GM21717 (cell line): ENCODE results near the gene ZNF827.
A peak's percentile ranks its signal among the peaks of the same experiment; 100 is the strongest.

Experiments used
- ATAC-seq: cut with Tn5 transposase; IDR thresholded peaks from one replicate; pipeline ENCODE4 v1.9.1; 2021; ENCODE audit warnings: mild to moderate bottlenecking, moderate library complexity; ENCODE audit not compliant: unreplicated experiment

The ZNF827 gene

DNA sequence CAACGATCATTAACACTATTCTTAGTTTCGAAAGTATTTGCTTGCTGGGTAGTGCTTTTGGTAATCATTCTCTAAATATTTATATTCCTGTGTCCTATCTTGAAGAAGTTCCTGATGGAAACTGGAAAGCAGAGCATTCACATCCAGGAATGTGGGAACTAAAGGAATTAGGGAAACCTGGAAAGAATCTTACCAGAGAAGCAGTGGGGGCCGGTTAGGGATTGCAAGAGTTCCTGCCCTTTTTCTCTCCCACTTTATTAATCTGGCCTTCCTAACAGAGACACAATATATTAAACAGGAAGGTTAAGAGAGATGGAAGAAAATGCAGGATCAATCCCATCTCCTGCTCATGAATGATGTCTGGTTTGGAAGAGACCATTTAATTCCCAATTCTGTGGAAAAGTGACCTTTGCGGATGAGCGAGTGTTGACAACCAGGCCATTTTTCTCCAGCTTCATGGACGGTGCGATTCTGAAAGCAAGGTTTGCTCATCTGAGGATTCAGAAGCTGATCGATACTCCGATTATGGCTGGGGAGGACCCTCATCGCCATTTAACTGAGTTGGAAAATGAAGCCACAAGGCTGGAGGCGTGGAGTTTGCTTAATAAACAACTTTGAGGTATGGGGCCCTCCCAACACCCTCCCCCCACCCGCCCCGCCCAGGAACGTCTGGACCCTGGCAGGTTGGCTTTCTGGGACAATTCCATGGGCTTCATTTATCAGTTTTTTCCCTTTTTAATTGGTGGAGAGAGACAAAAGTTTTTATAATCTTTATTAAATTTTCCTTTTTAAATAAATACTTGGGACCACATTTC lies 206.4 kb downstream of the ZNF827 start:
- no peak for ATAC-seq

DNA sequence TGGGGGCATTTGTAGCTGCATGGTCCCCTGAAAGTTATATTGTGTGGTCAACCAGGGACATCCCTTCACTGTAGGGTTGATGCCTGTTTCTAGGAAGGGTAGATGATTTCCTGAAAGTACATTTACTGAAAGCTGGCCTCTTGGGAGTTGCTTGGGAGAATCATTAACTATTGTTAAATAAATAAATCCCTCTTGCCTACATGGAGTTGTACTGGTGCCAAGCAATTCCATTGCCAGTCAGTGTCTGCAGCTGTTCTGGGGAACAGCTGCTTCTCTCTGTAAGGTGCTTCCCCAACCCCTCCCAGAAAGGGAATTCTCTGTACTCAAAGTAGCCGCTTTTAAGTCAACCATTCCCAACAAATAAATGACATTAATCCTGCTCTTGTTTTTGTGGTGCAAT lies 207.6 kb downstream of the ZNF827 start:
- ATAC-seq, result no peak

DNA sequence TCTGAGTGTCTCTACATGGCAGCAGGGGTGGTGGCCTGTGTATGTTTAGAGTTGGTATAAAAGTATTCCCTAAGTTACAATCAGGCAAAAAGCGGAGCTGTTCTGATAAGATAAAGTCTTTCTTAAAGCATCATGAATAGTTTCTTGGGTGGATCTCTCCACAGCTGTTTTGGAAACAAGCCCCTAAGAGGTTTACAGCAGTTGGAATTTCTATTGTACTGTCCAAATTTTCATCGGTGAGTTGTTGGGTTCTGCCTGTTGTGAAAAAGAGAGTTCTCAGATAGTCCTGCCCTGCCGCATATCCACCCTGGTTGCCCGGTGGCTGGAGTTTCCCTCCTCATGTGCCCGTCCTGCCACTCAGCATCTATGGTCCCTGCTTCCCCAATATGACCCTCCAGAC lies 208.6 kb downstream of the ZNF827 start:
- no peak for ATAC-seq

DNA sequence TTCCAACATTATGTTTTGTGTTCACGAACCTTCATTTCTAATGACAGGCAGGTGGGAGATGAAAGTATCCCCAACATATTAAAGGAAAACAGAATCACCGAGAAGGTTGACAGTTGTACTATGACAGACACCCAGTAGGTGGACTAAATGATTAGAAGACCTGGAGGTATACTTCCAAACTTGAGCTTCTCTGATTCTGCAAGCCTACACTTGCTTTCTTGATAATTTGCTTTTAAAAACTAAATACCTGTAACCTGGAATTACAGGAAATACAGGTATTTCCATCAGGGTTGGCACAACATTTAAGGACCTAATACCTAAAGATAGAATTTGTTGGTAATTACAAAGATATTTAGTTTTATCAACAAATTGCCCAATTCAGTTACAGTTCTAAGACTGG lies 215.3 kb downstream of the ZNF827 start:
- no peak for ATAC-seq

DNA sequence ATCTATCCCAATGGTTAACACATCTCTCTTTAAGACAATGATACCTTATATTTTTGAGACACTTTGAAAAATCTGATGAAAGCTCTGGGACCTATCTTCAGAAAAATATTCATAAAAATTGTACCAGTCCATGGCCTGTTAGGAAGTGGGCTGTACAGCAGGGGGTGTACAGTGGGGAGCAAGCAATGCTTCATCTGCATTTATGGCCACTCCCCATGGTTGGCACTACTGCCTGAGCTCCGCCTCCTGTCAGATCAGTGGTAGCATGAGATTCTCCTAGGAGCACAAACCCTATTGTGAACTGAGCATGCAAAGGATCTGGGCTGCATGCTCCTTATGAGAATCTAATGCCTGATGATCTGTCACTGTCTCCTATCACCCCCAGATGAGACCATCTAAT lies 216.1 kb downstream of the ZNF827 start:
- ATAC-seq, result no peak

DNA sequence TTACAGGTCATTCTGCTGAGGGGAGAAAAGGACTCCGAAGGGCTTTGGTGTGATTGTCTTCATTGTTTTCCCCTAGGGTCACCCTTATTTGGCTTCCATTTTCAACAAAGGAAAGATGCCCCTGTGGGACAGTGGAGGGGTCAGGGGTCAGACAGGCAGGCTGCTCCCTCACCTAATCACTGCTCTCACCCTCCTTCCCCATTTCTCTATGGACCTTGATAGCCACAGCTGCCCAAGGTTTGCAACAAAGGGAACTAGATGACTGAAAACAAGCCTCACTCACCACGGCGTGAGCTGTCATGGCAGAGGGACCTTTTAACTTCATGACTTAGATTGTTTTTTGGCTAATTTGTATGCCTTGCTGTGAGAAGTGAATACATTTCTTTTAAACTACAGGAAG lies 218.0 kb downstream of the ZNF827 start:
- peak; percentile 35 for ATAC-seq

DNA sequence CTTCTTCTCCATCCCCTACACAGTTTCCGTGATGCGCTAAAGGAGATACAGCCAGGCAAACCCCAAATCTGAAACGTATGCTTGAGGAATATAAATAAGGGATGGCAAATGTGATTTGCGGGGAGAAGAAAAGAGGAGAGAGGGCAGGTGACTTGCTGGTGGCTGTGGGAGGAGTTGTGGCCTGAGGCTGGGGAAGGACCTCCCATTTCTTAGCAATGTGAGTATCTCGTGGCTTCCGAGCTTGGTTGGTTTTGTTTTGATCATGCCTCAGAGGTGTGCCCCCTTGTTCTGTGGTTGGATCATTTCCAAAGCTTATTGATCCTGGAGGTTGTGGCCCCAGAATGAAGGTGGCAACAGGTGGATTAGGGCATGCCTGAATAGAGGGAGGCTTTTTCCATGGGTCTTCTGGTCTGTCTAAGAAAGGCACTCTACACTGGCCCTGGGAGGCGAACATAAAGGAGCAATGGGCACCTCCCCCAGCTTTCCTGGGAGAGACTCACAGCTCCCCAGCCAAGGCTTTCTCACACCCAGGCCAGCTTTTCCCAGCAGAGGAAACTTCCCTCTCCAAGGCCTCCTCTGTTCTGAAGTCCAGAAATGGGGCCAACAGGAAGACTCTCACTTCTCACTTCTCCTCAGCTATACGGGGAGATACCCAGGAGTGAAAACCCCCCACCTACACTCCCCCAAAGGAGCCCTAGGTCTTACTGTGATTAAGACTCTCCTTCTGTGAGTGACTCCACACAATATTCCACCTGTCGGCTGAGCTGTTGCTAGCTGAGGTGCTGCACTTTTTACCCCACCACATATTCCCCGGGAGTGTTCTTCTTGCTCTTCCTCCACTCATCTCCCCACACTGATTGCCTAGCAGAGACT lies 218.6 kb downstream of the ZNF827 start:
- ATAC-seq, result peak; percentile 85

DNA sequence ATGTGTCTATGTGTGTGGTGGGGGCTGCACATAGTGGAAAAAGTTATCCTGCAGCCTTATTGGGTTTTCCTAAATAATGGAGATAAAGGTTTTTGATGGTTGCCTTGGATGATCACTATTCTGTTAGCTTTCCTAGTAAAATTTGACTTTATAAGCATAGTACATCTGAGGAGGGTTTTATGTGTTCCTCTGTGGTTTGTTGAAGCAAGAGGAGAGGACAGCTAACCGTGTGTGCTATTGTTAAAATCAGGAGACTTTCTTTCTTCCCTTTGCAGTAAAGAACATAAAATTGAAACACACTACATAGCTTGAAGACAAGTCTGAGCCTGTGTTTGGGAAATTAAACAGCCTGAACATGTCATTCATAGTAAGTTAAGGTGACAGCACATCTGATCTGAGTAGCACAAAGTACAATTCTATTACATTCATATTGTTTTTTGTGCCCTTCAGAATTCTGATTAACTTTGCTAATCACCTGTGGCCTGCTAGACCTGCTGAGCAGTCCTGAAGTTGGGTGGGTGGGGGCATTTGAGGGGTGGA lies 221.9 kb downstream of the ZNF827 start:
- ATAC-seq, result no peak

DNA sequence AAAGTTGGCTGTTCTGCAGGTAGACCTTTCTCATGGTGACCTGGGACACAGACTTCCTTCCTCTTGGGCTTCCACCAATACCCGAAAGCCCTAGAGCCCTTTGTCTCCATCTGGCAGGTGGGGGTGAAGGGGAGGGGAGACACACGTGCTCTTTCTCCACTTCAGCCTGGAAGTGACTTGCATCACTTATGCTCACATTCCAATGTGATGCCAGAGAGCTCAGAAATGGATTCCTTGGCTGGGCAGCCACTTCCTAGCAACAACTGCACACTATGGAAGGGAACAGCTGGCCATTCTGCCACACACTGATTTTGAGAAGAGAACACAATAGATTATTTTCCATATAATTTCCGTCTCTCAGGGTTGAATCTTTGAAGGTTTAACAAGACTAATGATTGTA lies 222.4 kb downstream of the ZNF827 start:
- ATAC-seq, result no peak

DNA sequence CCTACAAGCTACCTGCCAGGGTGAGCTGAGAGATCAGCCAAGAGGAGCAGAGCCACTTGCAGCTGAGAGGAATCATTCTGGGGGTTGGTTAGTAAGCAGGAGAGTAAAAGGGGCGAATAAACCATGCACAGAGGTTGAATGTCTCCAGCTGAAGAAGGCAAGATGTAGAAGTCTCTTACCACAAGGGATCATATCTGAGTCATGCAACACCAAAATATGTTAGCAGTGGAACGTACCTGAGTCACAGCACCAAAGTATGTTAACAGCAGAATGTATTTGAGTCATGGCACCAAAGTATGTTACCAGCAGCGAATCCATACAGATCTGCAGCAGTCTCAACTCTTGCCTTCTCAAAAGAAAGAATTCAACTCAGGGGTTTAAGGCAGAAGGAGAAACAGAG lies 228.8 kb downstream of the ZNF827 start:
- peak; percentile 63 for ATAC-seq

DNA sequence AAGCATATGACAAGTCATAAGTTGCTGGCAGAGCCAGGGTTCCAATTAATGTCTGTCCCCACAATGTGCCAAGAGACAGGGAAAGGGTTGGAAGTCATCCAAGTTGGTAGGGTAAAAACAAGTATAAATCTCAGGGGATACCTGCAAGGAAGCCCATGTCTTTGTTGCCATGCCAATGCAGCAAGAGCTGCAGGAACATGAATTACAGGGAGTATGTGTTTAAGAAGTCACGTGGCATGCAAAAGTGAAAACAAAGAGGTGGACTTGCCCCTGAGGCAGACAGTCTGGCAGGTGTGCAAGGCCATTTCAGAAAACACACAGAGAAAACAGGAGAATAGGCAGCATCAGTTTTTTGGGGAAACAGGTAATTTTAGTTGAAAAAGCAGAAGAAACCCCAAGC lies 229.3 kb downstream of the ZNF827 start:
- ATAC-seq, result peak; percentile 41
